OCI-LY1 (cell line): ENCODE data around the gene ZNF598.
"Not testable (repeated sequence)": the region's sequence is repeated elsewhere in the genome, so short reads cannot be mapped to it uniquely, and the experiment has no call there.

Source experiments
- CTCF ChIP-seq: fragments of 200-600 bp; sonication (generic), shearing (Covaris generic); IDR thresholded peaks from 2 replicates; pipeline ENCODE4 v1.5.1; 2017; ENCODE audit warnings: mild to moderate bottlenecking, antibody characterized with exemption, low read length, moderate library complexity, mixed read lengths
- EZH2 ChIP-seq: fragments of 200-600 bp; sonication (generic), shearing (Covaris generic); IDR thresholded peaks from 2 replicates; pipeline ENCODE4 v1.8.0; 2017; ENCODE audit warnings: borderline replicate concordance, mixed run types, mild to moderate bottlenecking, antibody characterized with exemption, low read length, moderate library complexity, mixed read lengths

- TF ChIP-seq CTCF, EZH2: not testable (repeated sequence)
These were observed 2.1 kb upstream of the ZNF598 start for GRCh38 chr16:2011726-2012125.
